GM18907 (cell line): ENCODE measurements around the gene METTL8.

Experiments
- ATAC-seq: cut with Tn5 transposase; IDR thresholded peaks from one replicate; pipeline ENCODE4 v1.9.1; 2021; ENCODE audit warnings: mild to moderate bottlenecking, moderate library complexity; ENCODE audit not compliant: unreplicated experiment

Gene METTL8

GRCh38 chr2:171433763-171434012 lies at the start of gene METTL8:
TSS of gene METTL8 (minus strand) at chr2:171433990. CDS start at chr2:171392185, 41,805 bp downstream.
- no peak for ATAC-seq

- ATAC-seq, result no peak
Observed at GRCh38 chr2:171482877-171483276, 49.1 kb upstream of the METTL8 start.

DNA sequence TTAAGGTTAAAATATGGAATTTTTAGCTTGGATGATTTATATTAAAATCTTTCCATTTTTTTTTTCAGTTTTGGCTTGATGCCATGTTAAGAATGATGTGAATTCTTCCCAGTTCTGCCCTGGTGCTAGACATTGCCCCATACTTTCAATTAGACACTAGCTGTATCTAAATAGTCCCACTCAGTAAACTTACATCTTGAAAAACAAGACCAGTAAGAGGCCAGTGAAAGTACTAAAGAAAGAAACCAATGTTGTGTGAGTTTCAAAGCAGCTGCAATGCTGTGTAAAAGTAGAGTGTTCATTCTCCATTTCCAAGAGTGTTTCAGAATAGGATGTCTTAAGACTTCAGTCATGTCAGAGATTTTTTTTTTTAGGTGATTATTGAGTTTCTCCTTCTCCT lies 48.5 kb upstream of the METTL8 start:
- ATAC-seq, result no peak

DNA sequence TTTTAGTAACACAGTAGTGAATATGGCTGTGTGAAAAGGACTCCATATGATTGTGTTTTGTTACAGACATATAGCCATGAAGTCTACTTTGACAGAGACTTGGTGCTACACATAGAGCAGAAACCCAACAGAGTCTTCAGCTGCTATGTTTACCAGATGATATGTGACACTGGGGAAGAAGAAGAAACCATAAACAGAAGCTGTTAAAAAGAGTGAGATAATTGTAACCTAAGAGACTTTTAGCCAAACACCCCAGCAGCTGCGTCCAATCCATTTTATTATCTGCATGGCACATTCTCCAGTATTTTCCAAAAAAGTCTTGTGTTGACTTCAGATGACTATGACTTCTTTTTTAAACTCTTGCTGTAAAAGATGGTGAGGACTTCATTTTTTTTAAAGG lies 47.1 kb upstream of the METTL8 start:
- no peak for ATAC-seq

GRCh38 chr2:171479154-171479814 lies 45.5 kb upstream of the METTL8 start:
- ATAC-seq, result no peak

- no peak for ATAC-seq
Observed at GRCh38 chr2:171478345-171478744, 44.6 kb upstream of the METTL8 start.

GRCh38 chr2:171475979-171476378 lies 42.2 kb upstream of the METTL8 start:
- no peak for ATAC-seq

DNA sequence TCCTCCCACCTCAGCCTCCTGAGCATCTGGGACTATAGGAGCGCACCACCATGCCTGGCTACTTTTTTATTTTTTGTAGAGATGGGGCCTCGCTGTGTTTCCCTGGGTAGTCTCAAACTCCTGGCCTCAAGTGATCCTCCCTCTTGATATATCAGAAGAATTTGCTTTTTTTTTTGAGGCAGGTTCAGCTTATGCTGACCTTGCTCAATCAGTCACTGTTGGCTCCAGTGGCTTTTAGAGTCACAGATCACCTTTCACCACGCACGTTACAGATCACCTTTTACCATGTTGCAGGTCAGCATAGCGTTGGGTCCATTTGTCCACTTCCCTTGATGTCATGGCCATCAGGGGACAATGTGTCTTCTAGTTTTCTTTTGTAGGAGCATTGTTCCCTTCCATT lies 36.3 kb upstream of the METTL8 start:
- no peak for ATAC-seq

DNA sequence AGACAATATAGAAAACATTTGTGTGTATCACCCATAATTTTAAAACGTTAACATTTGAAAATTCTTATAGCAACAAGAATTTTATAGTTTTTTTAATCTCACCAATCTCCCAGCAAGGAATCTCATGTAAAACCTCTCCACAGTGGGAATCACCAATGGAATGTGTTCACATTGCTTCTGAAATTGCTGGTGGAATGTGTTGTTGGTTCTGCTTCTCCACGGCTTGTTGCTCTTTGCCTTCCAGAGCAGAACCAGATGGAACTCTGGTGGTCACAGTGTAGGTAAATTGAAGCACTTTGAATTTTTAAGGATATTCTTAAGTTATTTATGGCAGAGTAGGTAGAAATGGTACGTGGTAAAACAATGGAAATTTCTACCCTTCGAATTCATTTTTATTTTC lies 35.4 kb upstream of the METTL8 start:
- no peak for ATAC-seq

DNA sequence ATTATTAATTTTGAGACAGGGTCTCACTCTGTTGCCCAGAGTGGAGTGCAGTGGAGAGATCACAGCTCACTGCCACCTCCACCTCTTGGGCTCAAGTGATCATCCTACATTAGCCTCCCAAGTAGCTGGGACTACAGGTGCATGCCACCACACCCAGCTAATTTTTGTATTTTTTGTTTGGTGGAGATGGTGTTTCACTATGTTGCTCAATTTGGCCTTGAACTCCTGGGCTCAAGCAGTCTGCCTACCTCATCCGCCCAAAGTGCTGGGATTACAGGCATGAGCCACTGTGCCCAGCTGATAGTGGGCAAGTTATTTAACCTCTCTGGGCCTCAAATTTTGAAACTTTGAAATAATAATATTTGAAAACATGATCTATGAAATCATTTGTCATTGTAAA lies 26.7 kb upstream of the METTL8 start:
- no peak for ATAC-seq

- no peak for ATAC-seq
Observed at GRCh38 chr2:171459498-171459897, 25.7 kb upstream of the METTL8 start.

DNA sequence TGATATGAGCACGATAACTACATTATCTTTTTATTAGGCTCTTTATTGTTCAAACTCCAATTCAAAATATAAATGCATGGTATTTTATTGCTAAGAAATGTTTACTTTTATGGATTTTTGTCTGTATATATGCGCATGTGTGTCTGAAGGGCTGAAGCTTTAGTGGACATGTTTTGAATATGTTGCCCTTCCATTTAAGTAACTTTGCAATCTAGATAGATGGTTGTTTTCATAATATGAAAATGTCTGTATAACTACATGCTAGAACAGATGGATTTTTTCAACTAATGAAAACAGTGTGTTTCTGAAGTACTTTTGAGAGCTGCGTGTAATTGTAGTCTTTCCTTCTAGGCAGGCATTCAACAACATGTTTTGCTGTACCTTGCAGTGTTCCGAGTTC lies 19.0 kb upstream of the METTL8 start:
- ATAC-seq, result no peak

DNA sequence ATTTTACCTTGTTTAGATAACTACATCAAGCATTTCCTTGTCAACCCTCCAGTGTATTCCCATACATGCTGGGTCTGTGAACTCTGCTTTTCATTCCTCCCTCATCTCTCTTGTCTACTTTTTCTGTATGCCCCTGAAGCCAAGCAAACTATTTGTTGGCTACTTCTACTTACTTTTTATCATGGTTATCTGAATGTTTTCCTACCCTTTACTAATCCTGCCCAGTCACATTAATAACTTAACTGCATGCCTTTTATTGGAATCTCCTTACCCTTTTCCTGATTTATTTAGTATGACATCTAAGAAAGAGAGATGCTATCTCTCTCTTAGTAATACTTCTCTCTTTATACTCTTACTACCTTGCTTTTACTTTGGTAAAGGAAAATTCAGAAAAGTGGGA lies 17.3 kb upstream of the METTL8 start:
- no peak for ATAC-seq

- no peak for ATAC-seq
Observed at GRCh38 chr2:171447675-171448074, 13.9 kb upstream of the METTL8 start.

DNA sequence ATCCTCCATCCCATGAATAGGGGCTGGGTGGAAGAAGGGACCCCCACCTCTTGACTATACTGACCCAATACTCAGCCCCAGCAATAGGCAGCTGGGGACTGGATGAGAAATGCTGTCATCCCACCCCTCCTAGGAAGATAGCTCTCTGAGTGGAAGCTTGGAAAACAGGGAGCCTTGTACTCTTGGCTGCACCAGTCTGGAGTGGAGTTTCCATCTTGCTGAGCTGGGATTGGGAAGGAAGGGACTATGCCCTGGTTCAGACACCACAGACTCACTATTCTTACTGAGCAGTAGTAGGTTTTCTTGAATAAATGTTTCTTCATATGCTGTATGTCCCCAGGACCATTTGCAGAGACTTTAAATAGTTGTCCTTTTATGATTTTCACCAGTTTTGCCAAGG lies 7.7 kb upstream of the METTL8 start:
- ATAC-seq, result no peak

- ATAC-seq, result no peak
Observed at GRCh38 chr2:171436307-171436706, 2.5 kb upstream of the METTL8 start.

DNA sequence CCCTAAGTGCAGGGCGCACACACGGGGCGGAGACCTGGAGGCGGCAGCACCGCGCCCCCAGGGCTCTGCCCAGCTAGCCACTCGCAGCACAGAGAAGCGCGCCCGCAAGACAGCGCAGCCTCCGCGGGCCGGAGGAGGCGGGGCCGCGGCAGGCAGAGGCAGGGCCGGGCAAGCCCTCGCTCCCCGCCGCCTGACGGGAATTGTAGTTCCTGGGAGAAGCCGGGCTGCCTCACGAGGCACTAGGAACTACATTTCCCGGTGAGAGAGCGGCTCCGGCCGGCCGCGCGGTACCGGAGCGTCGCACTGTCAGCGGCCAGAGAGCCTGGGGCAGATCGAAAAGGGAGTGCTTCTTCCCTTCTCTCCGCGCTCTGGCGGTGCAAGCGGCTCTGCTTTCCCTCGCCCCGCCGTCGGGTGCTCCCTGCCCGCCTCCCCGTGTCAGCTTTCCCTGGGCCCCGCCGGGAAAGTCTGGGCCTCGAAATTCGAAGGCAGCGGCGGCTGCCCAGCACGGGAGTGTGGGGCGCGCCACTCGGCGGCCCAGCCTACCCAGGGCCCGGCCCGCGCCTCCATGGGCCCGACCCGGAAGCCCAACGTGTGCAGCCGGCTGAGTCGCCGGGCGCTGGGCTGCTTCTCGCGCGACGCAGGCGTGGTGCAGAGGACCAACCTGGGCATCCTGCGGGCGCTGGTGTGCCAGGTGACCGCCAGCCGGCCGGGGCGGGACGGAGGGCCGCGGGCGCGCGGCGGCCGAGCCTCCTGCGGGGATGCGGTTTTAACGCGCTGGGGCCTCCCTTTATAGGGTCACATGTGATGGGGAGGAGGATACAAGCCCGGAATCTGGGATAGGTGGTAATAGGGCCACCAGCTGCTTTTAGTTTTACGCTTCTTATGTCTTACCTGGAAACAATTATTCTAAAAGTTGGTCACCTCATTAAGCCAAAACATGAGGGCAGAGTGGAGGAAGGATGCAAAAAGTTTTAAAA lies 511 bp upstream of the METTL8 start, which contains the start of gene DCAF17:
Gene DCAF17 (plus strand): TSS at position 214 of the 977 bp plus-strand sequence. CDS start 352 bp downstream, at position 566.
- peak; percentile 95 for ATAC-seq

DNA sequence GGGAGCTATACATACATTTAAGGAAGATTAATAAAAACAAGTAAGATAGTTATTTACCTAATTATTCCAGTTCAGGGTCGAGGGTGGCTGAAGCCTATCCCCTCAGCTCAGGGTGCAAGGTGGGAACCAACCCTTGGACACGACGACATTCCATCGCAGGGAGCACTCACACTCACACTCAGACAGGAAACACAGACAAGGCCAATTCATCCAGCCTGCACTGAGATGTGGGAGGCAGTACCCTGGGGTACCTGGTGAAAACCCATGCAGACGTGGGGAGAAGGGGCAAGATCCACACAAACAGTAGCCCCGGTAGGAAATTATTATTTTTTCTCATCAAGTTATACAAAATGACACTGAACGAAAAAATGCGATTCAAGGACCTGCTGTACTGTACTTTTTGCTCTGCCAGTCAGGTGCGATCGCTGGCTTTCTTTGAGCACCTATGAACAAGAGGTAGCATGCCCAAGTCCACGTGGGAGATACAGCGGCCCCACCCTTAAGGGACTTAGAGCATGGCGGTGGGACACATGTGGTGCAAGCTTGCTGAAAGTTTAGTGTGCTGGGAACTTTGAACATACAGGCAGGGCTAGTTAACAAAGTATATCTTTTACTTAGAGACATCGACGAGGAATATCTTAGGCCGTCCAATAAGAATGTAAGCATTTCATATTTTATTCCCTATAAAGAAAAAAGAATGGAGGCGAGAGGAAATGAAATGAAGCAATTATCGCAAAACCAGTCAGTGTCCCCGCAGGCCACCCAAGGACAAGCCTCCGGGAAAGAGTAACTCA lies 624 bp downstream of the METTL8 start:
- no peak for ATAC-seq

- no peak for ATAC-seq
Observed at GRCh38 chr2:171432206-171432968, 1.4 kb downstream of the METTL8 start.

DNA sequence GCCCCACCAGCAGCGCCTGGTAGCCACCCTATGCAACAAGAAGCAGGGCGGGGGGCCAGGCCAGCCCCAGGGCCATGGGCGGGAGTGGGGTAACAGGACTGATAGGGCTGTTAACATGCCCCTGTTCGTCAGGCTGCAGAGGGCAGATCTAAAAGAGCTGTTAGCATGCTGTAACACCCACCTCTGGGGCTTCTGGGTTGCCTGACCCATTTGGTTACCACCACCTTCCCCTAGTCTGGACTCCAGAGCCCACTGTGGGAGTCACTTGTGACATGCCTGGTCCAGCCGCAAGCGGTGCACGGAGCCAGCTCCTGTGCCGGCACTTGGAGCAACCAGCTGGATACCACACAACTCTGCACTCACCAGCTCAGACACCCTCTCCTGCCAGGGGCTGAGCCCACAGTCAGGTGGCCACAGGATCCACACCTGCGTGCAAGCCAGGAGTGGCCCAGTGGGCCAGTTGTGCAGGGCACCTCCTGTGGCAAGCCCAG lies 2.1 kb downstream of the METTL8 start:
- no peak for ATAC-seq
